Keratinocyte (primary cell): ENCODE results near the gene IGFL4. TPM values are rescaled to one million over a fixed set of nuclear protein-coding genes. Genes with fewer than 3 reads are reported as not detected.

Experiments used
- DNase-seq: peaks from one replicate; pipeline ENCODE4 v3.0.0-alpha.2; 2011; ENCODE audit warnings: low read depth, missing footprints, low spot score
- FAIRE-seq: peaks from 2 replicates; lab custom pipeline; 2011; peaks lifted over from hg19 to GRCh38; lab: Jason Lieb, UNC
- H2AFZ ChIP-seq: 2 replicates; pipeline ENCODE4 v1.6.0; 2012; ENCODE audit warnings: low read length, control low read depth, inconsistent platforms; ENCODE audit not compliant: control insufficient read depth
- H3K27ac ChIP-seq: 2 replicates; pipeline ENCODE4 v1.5.1; 2011; ENCODE audit warnings: low read length; ENCODE audit not compliant: control insufficient read depth, insufficient read depth
- H3K27me3 ChIP-seq: 3 replicates; pipeline ENCODE4 v1.6.0; 2011; ENCODE audit warnings: low read length; ENCODE audit not compliant: control insufficient read depth, insufficient read depth; ENCODE audit errors: extremely low read depth
- H3K36me3 ChIP-seq, 2 experiments: 2 replicates in 1 of 2; 3 replicates in 1 of 2; pipeline ENCODE4 v1.5.1; 2011; ENCODE audit warnings: low read length in 2 of 2, mild to moderate bottlenecking in 1 of 2; ENCODE audit not compliant: control insufficient read depth in 2 of 2, insufficient read depth in 2 of 2; ENCODE audit errors: extremely low read depth in 1 of 2
- H3K4me1 ChIP-seq: 3 replicates; pipeline ENCODE4 v1.5.1; 2011; ENCODE audit warnings: low read length; ENCODE audit not compliant: control insufficient read depth, insufficient read depth; ENCODE audit errors: extremely low read depth
- H3K4me2 ChIP-seq: 3 replicates; pipeline ENCODE4 v1.6.0; 2011; ENCODE audit warnings: low read depth, low read length; ENCODE audit not compliant: control insufficient read depth, insufficient read depth; ENCODE audit errors: extremely low read depth
- H3K4me3 ChIP-seq, 3 experiments: fragments of 200-600 bp in 1 of 3; sonication (generic) in 1 of 3; 2 replicates in 2 of 3; 3 replicates in 1 of 3; pipeline ENCODE4 v1.5.1; 2011 to 2016; ENCODE audit warnings: low read length in 3 of 3, mild to moderate bottlenecking in 3 of 3, control low read depth in 2 of 3, inconsistent platforms in 1 of 3, low read depth in 1 of 3, mixed read lengths in 1 of 3, mixed run types in 1 of 3, moderate library complexity in 1 of 3; ENCODE audit not compliant: control insufficient read depth in 2 of 3, insufficient read depth in 2 of 3; ENCODE audit errors: extremely low read depth in 1 of 3
- H3K79me2 ChIP-seq: 2 replicates; pipeline ENCODE4 v1.6.0; 2012; ENCODE audit warnings: low read length; ENCODE audit not compliant: control insufficient read depth, insufficient read depth
- H3K9ac ChIP-seq: 3 replicates; pipeline ENCODE4 v1.6.0; 2011; ENCODE audit warnings: low read length; ENCODE audit not compliant: control insufficient read depth, insufficient read depth; ENCODE audit errors: extremely low read depth
- H3K9me1 ChIP-seq: 3 replicates; pipeline ENCODE4 v1.6.0; 2011; ENCODE audit warnings: low read length; ENCODE audit not compliant: control insufficient read depth, insufficient read depth; ENCODE audit errors: extremely low read depth
- H3K9me3 ChIP-seq: 2 replicates; pipeline ENCODE4 v1.5.1; 2012; ENCODE audit warnings: low read depth, low read length; ENCODE audit not compliant: control insufficient read depth
- H4K20me1 ChIP-seq: 3 replicates; pipeline ENCODE4 v1.6.0; 2011; ENCODE audit warnings: low read length; ENCODE audit not compliant: control insufficient read depth, insufficient read depth; ENCODE audit errors: extremely low read depth
- CTCF ChIP-seq, 3 experiments: IDR thresholded peaks in 1 of 3; conservative IDR thresholded peaks in 1 of 3; optimal IDR thresholded peaks in 1 of 3; 2 replicates in 2 of 3; 3 replicates in 1 of 3; pipeline versions ENCODE3 to v1.5.1; 2011; ENCODE audit warnings: low read length in 3 of 3, mild to moderate bottlenecking in 3 of 3, moderate library complexity in 2 of 3, control low read depth in 1 of 3, inconsistent platforms in 1 of 3; ENCODE audit not compliant: insufficient read depth in 2 of 3; ENCODE audit errors: extremely low read depth in 1 of 3
- EZH2 ChIP-seq: IDR thresholded peaks from one replicate; pipeline ENCODE4 v1.6.1; 2012; ENCODE audit warnings: inconsistent platforms, mild to moderate bottlenecking, low read length, moderate library complexity
- dilution Hi-C: fragments of 300-500 bp; cut with MboI; formaldehyde crosslinking; loops from one replicate; pipeline ENCODE4 v1.7.0; 2020; ENCODE audit warnings: low sequenced_read_pairs; ENCODE audit not compliant: extremely low pct_ligation_motif_present
- polyA plus RNA-seq, 5 experiments: library from polyadenylated mRNA; depleted of rRNA in 3 of 5; stranded (reverse) in 3 of 5; stranded (forward) in 1 of 5; unstranded in 1 of 5; fragments of >200 nt; gene quantifications; 1 replicate in 1 of 5; 2 replicates in 3 of 5; 3 replicates in 1 of 5; pipeline versions ENCODE4 v1.2.1 to v1.2.3, GENCODE V29; 2011 to 2012; ENCODE audit warnings: missing spikeins in 2 of 5, low read depth in 1 of 5, low replicate concordance in 1 of 5

The IGFL4 gene
- polyA plus RNA-seq, 1 donor (not counting 4 experiments of a cell fraction or from before 2014, with no cell fraction given): not detected

GRCh38 chr19:46056536-46056935 lies 15.7 kb upstream of the IGFL4 start:
- Histone ChIP-seq H3K4me3 (no peak overlapping the region), H4K20me1 (no peaks in the 10 kb centered on the region), H3K9ac (no peak overlapping the region), H3K9me1 (no peaks in the 10 kb centered on the region), H3K9me3 (peaks cover under 1% of the 10 kb centered on the region), H2AFZ (peak overlapping the region; percentile 54), H3K4me2 (peak overlapping the region; percentile 17), H3K27me3 (no peaks in the 10 kb centered on the region), H3K36me3 (no peaks in the 10 kb centered on the region), H3K4me1 (peaks cover 13% of the 10 kb centered on the region), H3K79me2 (no peaks in the 10 kb centered on the region), H3K27ac (no peak overlapping the region)
- FAIRE-seq: peak; percentile 99
- TF ChIP-seq CTCF (optimal IDR thresholded peaks at IDR 0.05 in 1 of 3, IDR thresholded peaks at IDR 0.05 in 1 of 3, conservative IDR thresholded peaks at IDR 0.05 in 1 of 3; ENCODE audit: extremely low read depth in 1 of 3, insufficient read depth in 2 of 3, low read length in 3 of 3) (no peak), EZH2 (no peak)
- dilution Hi-C loops: no loop called here
- DNase-seq: peak; percentile 59

GRCh38 chr19:46052896-46053295 lies 12.1 kb upstream of the IGFL4 start:
- H3K36me3 ChIP-seq: no peaks in the 10 kb centered on the region
- H3K9ac ChIP-seq: no peak overlapping the region
- no peaks in the 10 kb centered on the region for H3K9me3 ChIP-seq
- no peak overlapping the region for H3K27ac ChIP-seq
- H3K4me2 ChIP-seq: no peak overlapping the region
- no peak for DNase-seq
- H3K27me3 ChIP-seq: peaks cover 2% of the 10 kb centered on the region
- peaks cover 20% of the 10 kb centered on the region for H3K4me1 ChIP-seq
- dilution Hi-C loops: no loop called here
- no peaks in the 10 kb centered on the region for H3K9me1 ChIP-seq
- H3K4me3 ChIP-seq: no peak overlapping the region
- FAIRE-seq: no peak
- H4K20me1 ChIP-seq: no peaks in the 10 kb centered on the region
- no peak overlapping the region for H2AFZ ChIP-seq
- no peaks in the 10 kb centered on the region for H3K79me2 ChIP-seq
- TF ChIP-seq CTCF (optimal IDR thresholded peaks at IDR 0.05 in 1 of 3, IDR thresholded peaks at IDR 0.05 in 1 of 3, conservative IDR thresholded peaks at IDR 0.05 in 1 of 3; ENCODE audit: extremely low read depth in 1 of 3, insufficient read depth in 2 of 3, low read length in 3 of 3) (no peak), EZH2 (no peak)
